Endometrial microvascular endothelial cells (primary cell): ENCODE data around the gene MAP3K5. TPM values are rescaled to one million over a fixed set of nuclear protein-coding genes. Genes with fewer than 3 reads are reported as not detected.

Source experiments
- in situ Hi-C: cut with HindIII; loops from 2 replicates; pipeline ENCODE4 v1.10.0; 2017; ENCODE audit warnings: low sequenced_read_pairs, low pct_unique_long_range_greater_than_20kb; ENCODE audit errors: inconsistent ontology term
- total RNA-seq: library from RNA; depleted of rRNA; stranded (reverse); fragments of >200 nt; gene quantifications from one replicate; pipeline ENCODE4 v1.2.3, GENCODE V29; 2015; ENCODE audit errors: inconsistent ontology term

MAP3K5 gene
- total RNA-seq, 1 donor from 2014 or later: 9.3 TPM

DNA sequence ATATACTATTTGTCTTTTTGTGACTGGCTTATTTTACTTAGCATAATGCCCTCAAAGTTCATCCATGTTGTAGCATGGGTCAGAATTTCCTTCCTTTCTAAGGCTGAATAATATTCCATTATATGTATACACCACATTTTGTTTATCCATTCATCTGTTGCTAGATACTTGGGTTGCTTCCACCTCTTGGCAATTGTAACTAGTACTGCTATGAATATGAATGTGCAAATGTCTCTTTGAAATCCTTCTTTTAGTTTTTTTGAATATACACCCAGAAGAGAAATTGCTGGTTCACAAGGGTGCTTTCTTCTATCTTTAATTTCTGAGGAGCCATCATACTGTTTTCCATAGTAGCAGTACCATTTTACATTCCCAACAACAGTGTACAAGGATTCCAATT lies 220.8 kb downstream of the MAP3K5 start:
- in situ Hi-C loops: no loop called here

DNA sequence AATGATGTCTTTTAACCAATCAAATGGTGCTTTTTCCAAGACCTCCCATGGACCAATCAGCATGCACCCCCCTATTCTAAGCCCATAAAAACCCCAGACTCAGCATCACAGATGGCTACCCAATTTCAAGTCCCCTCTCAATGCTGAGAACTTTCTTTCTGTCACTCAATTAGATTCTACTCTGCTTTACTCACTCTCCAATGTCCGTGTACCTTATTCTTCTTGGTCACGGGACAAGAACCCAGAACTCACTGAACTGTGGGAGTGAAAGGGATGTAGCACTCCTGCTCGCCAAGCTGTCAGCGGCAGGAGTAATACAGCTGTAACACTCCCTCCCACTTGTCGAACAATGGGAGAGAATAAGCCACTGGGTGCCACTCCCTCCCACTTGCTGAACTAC lies 221.2 kb downstream of the MAP3K5 start:
- in situ Hi-C loops: no loop called here

DNA sequence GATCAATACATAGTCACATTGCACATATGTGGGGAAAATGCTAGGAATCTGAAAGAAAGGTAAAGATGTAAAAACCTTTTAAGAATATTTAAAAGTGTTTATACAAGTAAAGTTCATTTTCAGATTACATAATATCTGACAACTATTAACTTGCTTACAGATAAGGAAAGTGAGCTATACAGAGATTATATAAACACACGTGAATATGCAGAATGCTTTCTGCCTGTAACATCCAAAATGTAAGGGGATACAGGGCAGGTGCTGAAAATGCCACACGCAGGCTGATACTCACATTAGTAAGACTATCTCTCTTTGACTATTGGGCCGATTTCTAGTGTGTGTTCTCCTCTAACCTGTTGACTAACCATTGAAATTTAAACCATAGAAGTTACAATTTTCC lies 224.1 kb downstream of the MAP3K5 start:
- in situ Hi-C loops: no loop called here

DNA sequence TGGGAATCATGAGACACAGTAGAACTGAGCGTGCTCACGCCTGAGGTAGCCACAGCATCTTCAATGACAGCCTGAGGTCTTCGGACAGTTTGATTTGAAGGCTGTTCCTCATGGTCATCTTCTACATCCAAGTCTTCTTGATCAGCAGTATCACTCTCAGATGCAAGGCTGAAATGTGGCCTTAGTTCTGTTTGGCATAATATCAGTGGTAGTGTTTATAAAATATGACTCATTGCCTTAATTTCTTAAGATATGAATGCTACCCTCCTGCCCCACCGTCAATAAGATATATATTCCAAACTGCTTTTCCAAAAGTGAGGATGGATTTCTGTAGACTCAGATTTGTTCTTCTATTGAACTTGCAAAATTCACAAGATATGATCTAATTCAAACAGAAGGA lies 224.6 kb downstream of the MAP3K5 start:
- in situ Hi-C loops: no loop called here

DNA sequence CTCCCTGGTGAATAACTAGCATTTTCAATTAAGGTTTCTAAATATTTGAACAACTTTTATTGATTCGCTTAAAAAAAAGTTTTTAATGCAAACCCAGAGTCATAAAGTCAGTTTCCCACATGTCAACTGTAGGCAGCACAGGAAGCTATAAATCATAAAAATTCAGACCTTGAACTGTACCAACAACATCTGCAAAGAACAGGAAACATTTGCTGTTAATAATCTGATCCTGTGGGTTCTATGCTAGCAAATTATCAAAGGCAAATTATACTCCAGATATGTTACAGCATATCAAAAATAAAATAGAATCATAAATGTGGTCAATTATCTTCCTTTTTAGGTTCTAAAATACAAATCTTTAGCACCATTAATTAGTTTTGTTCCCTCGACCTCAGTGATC lies 225.4 kb downstream of the MAP3K5 start:
- in situ Hi-C loops: no loop called here

DNA sequence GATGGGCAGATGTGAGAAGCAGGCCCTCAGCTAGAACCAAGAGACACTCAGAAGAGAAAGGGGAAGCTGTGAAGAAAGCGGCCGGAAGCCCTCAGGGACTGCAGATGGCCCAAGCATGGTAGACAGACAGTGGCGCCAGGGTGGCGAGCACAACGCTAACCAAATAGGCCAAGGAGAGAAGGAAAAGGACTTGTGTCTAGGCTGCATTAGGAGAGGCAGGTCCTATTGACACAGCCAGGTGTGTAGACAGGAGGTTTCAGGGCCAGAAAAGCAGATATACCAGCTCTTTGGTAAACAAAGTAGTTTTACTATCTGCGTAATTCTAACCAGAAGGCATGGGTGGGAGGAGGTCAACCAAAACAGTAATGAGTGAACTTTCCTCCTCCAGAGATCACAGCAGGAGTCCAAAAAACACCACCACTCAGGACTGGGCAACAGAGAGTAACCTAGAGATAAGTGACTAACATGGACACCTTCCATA lies 226.2 kb downstream of the MAP3K5 start:
- in situ Hi-C loops: no loop called here

DNA sequence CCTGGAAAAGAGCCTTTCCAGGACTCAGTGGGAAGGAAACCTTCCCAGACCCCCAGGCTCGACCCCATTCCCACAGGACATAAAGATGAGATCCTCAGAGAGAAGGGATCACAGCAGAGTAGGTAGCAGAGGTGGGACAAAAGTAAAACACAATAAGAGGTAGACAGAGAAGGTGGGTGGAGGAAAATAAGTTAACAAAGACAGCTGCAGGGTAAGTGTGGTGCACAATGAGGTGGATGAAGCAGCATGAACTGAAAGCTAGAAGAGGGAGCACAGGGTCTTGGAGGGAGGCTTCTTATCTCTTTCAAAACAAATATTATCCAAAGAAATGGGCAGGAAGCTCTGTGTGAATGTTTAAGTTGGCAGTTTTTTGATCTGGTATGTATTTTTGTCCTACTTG lies 228.1 kb downstream of the MAP3K5 start:
- in situ Hi-C loops: no loop called here

DNA sequence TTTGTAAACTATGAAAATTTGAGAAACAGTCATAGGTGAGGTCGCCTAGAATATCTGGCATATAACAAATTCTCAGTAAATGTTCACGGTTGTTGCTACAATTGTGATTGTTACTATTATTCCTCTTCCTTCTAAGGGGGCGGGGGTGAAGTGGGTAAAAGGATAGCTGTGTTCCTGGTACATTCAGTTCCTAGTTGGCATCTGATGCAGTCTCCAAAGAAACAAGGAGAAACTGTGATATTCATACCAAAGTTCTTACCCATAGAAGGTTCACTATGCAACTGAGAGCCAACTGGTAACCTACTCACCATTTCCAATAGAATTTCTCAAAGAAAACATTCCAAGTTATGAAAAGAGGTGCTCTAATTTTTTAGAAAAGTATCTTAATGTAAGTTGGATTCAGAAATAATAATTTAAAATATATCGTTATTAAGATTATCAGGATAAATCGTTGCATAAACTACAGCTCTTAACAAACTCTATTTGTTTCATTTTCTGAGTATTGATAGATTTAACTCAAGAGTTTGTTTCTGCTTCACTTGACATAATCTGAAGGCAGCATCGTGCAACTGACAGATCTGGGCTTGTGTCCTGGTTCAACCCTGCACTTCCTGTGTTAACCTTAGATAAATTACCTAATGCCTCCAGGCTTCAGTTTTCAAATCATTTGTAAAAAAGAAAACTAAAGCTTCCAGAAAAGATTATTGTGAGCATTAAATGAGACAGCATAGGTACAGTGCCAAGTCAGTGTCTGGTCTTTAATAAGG lies 228.7 kb downstream of the MAP3K5 start:
- in situ Hi-C loops: no loop called here

DNA sequence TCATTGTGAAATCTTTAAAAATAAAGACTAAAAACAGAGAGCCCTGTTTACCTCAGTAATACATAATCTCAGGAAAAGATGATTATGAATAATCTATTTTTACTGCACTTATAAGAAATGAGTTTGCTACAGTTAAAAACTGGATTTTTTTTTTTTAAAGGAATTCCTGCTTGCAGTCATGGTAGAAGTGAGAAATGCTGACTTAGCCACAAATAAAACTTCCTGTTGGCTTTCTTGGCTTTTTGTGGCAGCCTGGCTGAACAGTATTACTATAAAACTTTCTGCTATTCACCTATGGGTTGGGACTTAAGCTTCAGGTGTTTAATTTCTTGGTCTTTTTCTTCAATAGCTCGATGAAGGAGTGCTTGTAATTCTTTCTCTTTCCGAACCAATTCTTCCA lies 230.1 kb downstream of the MAP3K5 start:
- in situ Hi-C loops: no loop called here

DNA sequence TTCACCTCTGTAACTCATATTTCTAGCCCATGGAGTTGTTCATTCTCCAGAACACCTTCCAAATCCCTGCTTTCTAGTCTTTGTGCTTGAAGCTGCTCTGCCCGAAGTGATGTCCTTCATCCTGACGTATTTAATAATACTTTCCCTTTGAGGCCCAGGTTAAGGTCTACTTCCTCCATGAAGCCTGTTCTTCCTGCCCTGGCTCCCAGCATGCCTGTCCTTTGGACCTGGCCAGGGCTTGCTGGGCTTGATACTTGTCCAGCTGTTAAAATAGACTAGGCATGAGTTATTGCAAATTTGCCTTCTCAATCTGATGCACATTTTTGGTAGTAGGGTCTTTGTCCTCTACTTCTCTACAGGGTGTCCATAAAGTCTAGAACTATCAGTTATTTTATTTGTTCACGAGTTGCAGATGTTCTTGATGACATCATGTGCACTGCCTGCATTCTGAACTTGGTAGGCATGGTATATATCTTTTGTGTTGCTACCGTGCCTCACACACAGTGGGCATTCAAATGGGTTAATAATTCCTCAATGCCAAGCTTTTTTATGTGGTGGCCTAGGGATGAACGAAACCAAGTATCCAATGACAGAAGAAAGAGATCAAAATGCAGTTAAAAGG lies 239.0 kb downstream of the MAP3K5 start:
- in situ Hi-C loops: no loop called here

DNA sequence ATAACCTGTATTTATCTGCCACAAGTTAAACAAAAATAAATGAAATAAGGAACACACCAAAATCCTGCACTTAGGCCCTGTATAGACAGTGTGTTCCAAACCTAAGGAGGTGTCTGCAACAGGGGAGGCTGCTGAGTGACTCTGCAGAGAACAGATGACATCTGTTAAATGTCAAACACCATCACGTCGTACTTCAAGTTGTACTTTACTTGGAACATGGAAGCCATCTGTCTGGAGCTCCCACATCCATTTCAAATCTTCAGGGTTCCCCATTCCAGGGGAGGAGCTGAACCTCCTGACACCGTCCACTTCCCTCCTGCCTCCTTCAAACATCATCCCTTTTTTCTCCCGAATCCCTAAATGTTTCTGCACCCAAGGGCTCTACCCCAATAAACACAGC lies 240.2 kb downstream of the MAP3K5 start:
- in situ Hi-C loops: no loop called here

DNA sequence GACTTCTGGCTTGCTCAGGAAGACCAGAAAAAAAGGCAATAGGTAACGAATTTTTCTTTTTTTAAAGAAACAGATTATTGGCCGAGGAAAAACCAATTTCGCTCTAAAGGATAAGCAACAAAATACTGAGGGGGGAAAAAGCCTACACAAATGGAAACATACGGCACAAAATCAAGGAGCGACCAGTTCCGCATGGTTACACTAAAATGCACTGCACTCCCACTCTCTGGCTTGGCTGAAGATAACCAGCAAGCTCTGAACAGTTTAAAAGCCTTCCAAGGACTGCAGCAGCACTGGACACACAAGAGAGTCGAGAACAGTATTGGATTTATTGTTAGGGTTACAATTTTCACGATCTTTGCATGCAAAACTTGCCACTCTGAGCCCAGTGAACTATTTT lies 241.2 kb downstream of the MAP3K5 start:
- in situ Hi-C loops: no loop called here

DNA sequence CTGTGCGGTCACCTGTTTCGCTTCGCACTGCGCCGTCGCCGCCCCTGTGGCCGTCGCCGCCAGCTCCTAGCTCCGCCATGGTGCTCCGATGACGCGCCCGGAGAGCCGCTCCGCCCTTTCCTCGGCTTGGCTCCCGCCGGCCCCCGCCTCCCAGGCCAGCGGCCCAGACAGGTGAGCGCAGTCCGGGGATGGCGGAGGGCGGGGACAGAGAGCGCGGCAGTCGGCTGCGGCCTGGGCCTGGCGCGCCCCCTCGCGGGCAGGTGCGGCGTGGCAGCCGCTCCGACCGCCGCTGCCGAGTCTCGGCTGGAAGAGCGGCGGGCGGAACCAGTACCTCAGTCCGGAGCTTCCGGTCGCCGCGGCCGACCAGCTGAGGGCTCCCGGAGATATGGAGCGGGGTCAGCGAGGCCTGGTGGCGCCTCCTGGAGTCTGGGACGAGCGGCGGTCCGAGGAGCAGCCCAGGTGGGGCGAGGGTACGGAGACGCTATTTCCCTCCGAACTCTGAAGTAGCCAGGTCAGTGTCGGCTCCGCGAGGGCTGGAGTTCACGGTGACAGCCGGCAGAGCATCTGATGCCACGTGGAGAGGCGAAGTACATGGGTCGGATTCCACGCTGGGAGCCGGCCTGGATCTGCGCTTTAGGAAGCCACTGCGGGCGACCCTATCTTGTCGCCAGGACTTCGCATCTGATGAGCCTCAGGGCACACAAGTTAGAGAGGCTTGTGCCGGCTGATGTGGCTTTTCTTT lies 241.8 kb downstream of the MAP3K5 start, which contains the start of gene MAP7:
Gene MAP7, minus strand, starts transcription at position 93 of the 742 bp plus-strand sequence. Its CDS starts 14 bp downstream, at position 79.
- in situ Hi-C loops: no loop called here

DNA sequence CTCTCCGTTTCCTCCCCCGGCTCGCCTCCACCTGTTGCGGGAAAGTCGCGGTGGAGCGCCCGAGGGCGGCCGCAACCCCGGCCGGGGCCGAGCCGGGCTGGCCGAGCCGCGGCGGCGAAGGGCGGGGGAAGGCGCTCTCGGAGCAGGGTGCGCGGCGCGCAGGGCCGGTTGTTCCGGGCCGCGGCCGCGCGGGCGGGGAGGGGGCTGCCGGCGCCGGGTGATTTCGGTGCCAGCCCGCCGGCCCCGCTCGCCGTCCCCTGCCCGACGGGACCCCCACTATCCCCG lies 242.3 kb downstream of the MAP3K5 start:
- in situ Hi-C loops: no loop called here

DNA sequence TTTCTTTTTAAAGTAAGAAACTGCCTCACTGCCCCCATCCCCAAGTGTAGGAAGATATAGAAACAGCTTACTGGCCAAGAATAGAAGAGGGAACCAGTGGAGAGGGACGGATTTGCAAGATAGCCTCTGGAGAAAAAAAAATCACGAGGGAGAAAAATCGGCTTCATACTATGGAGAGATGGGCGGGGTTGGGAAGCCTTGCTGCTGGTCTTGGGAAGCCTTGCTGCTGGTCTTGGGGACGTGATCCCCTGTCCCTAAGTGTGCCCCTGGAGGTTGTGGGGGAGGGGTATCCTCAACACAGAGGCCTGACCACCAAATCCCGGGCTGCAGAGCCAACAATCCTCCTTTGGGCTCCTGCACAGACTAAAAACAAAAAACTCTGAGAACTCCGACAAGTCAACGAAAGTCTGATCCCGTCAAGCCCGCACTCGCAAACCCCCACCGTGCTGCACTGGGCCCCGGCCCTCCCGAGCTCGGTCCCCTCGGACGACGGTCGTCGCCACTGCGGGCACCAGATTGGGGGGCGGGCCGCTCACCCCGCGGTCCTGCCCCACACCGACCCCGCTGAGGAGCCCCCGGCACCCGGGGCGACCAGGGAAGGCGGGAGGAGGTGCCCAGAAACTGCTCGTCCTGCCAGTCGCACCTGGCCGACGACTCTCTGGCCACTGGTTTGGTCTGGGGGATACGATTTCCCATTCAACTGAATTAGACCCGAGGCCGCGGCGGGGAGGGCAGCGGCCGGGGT lies 242.8 kb downstream of the MAP3K5 start:
- in situ Hi-C loops: no loop called here

DNA sequence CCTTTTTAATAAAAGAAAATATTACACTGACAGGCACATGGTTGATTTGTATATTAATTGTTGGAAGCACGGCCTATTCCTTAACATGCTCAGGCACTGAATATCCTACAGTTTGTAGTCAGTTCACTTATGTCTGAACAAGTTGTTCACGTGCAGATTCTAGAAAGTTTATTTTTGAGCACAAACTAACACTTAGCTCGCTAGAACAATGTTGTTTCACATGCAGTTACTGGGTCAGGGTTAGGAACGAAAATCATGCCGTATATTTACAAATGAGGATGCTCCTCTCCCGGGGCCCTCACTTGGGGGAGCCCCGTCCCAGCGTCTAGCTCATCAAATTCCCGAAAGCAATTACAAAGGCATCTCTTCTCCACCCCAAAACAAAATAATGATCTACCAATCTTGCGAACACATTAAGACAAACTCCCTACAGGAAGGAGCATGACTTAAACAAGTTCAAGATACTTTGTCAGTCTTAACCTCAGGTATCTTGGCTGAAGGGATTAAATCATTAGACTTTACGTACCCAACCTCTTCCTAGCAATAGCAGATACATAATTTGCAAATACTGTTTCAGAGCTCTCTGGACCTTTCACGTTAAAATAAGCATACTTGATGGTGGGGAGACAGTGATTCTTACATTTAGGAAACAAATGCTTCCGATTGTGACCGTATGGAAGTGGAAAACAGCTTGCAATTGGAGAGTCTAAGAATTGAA lies 243.5 kb downstream of the MAP3K5 start:
- in situ Hi-C loops: no loop called here

DNA sequence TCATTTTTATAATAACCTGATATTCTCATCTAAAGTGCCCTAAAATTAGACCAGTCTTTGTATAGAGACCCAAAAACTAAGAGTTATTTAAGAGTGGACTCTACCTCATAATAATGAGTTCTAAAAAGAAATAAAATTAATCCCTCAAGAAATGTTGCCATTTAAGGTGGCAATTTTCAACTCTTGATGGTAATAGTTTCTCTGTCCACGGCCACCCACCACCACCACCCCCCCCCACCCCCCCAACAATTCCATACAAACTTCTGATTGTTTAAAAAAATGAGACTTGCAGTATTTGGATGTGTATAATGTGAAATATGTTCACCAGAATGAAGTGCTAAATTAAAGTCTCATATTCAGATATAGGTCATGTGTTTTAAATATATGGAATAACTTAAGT lies 244.4 kb downstream of the MAP3K5 start:
- in situ Hi-C loops: no loop called here

DNA sequence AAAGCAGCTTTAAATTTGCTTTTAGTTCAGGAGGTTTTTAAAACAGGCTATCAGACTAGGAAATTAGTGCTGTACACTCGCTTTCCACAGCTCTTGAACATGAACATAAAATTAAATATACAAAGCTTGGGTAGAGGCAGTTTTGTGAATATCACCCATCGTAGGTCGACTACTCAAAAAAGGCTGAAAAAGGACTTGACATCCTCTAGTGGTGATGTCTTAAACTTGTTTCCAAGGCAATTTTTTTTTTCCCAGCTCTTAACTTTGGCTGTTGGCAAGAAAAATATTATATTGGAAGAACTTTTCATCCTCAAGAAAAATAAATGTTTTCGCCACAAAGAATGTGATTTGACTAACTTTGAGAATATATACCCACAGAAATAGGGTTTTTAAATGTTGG lies 244.9 kb downstream of the MAP3K5 start:
- in situ Hi-C loops: no loop called here

DNA sequence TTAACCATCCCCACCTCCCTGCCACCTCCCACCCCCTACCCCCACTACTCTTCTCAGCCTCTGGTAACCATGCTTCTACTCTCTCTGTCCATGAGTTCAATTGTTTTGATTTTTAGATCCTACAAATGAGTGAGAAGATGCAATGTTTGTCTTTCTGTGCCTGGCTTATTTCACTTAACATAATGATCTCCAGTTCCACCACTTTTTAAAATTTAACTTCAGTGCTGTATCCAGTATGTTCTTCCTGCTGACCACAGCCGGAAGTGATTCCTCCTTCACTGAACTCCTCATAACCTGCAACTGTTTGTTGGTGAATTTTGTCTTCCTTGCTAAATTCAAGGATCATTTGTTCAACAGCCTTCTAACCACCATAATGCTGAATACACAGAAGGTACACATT lies 245.9 kb downstream of the MAP3K5 start:
- in situ Hi-C loops: no loop called here
